ENCODE measurements around the gene IGSF21. TPM values are rescaled to one million over a fixed set of nuclear protein-coding genes. Genes with fewer than 3 reads are reported as not detected.
A peak's percentile ranks its signal among the peaks of the same experiment; 100 is the strongest.

Gene IGSF21
- total RNA-seq, 2 donors from 2014 or later = 0.37 to 0.40 TPM

DNA sequence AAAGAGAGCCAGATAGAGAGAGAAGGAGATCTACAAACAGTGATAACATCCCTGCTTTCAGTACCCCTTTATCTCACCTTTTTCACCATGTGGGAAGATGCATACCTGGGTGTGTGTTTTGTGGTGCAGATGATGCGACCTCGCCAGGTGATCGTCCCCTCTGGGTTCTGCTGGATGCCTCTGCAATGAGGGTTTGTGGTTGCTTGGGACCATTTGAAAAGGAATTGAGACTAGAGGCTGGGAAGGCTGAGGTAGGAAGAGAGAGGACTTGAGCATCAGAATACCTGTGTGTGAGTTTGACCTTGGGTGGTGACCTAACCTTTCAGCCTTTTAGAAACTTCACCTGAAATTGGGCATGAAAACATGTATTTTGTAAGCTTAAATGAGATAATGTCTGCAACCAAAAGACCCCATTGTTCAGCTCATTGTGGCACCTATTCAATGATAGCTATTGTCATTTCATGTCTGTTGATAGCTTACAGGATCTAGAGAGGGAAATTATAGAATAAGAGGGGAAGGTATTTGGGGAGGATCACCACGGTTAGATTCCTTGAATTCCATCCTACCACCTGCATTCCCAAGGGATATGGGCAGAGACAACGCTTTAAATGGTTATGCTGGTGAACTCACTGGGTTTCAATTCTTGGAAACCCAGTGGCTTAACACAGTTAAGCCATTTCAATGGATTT lies 125.7 kb downstream of the IGSF21 start:
- H3K27ac ChIP-seq = no peak overlapping the region
- H3K4me1 ChIP-seq = no peaks in the 10 kb centered on the region
- H3K36me3 ChIP-seq = no peaks in the 10 kb centered on the region
- no peaks in the 10 kb centered on the region for H3K27me3 ChIP-seq
- H3K4me3 ChIP-seq = no peak overlapping the region
- intact Hi-C loops (cut with DNase I) = no loop called here
- no peak for DNase-seq
- TF ChIP-seq, protein P1, sequence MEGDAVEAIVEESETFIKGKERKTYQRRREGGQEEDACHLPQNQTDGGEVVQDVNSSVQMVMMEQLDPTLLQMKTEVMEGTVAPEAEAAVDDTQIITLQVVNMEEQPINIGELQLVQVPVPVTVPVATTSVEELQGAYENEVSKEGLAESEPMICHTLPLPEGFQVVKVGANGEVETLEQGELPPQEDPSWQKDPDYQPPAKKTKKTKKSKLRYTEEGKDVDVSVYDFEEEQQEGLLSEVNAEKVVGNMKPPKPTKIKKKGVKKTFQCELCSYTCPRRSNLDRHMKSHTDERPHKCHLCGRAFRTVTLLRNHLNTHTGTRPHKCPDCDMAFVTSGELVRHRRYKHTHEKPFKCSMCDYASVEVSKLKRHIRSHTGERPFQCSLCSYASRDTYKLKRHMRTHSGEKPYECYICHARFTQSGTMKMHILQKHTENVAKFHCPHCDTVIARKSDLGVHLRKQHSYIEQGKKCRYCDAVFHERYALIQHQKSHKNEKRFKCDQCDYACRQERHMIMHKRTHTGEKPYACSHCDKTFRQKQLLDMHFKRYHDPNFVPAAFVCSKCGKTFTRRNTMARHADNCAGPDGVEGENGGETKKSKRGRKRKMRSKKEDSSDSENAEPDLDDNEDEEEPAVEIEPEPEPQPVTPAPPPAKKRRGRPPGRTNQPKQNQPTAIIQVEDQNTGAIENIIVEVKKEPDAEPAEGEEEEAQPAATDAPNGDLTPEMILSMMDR (IDR thresholded peaks at IDR 0.05) = no peak
- H3K9me3 ChIP-seq = no peaks in the 10 kb centered on the region
- no peak overlapping the region for H3K9ac ChIP-seq (ENCODE audit: low read depth in 2 of 2, low read length in 2 of 2)

DNA sequence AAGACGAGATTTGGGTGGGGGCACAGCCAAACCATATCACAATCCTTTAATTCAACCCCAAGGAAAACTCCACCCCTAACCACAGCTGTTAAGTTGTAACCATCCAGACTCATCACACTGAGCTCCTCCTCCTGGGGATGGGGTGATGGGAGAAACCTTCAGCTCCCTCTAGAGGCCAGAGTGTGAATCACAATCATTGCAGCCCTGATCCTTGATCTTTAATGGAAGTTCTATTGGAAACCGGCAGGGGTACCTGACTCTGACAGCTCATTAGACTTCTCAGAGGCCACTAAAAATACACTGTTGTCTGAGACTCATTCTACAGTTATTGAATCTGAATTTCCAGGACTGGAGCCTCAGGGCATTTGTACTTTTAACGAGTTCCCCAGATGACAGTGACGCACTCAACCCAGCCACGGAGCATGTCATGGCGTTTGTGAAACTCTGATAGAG lies 127.2 kb downstream of the IGSF21 start:
- no peaks in the 10 kb centered on the region for H3K4me1 ChIP-seq
- H3K4me3 ChIP-seq = no peak overlapping the region
- TF ChIP-seq, protein P1 (IDR thresholded peaks at IDR 0.05) = peak; percentile 53
- H3K36me3 ChIP-seq = no peaks in the 10 kb centered on the region
- H3K9ac ChIP-seq (ENCODE audit: low read depth in 2 of 2, low read length in 2 of 2) = no peak overlapping the region
- no peaks in the 10 kb centered on the region for H3K9me3 ChIP-seq
- no peak overlapping the region for H3K27ac ChIP-seq
- intact Hi-C loops (cut with DNase I) = no loop called here
- DNase-seq = peak; percentile 58
- no peaks in the 10 kb centered on the region for H3K27me3 ChIP-seq

DNA sequence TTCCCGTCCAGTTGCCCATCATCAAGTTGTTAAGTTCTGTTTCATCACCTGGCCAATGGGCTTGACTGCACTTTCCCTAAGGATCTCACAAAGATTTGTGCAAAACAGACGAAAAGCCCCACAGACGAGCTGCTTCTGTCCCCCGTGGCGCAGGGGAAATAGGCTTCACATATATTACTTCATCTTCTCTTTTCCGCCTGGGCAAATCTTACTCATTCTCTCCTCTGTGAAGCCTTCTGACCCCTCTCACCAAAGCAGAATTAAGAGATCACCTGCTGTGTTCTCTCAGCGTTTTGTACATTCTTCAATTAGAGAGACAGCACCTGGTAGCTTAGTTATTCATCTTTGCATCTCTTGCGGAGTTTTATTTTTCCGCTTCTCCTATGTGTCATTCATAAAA lies 129.8 kb downstream of the IGSF21 start:
- Histone ChIP-seq H3K4me3 (no peak overlapping the region), H3K27ac (no peak overlapping the region), H3K27me3 (no peaks in the 10 kb centered on the region), H3K9ac (ENCODE audit: low read depth in 2 of 2, low read length in 2 of 2) (no peak overlapping the region), H3K9me3 (no peaks in the 10 kb centered on the region), H3K4me1 (no peaks in the 10 kb centered on the region), H3K36me3 (no peaks in the 10 kb centered on the region)
- intact Hi-C loops (cut with DNase I) = no loop called here
- TF ChIP-seq, protein P1 (IDR thresholded peaks at IDR 0.05) = no peak
- no peak for DNase-seq

DNA sequence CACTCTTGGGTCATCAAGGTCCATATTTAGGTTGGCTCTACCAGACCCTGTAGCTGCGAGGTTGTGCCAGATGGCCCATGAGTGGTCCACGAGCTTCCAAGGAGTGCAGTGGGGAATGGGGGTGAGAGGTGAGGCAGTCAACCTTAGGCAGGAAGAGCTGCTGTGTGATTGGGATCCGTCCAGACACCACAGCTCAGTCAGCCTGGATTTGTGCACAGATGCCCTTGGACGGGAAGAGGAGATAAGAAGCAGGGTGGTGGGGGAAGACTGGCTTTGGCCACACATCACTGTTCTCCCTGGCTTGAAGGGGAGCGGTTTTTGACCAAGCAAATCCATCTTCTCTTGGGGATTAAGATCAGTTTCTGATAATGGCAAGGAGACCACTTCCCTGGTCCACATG lies 130.6 kb downstream of the IGSF21 start:
- no peak overlapping the region for H3K9ac ChIP-seq (ENCODE audit: low read depth in 2 of 2, low read length in 2 of 2)
- no peak for DNase-seq
- H3K4me3 ChIP-seq = no peak overlapping the region
- H3K27me3 ChIP-seq = no peaks in the 10 kb centered on the region
- no peaks in the 10 kb centered on the region for H3K36me3 ChIP-seq
- TF ChIP-seq, protein P1 (IDR thresholded peaks at IDR 0.05) = no peak
- intact Hi-C loops (cut with DNase I) = no loop called here
- no peak overlapping the region for H3K27ac ChIP-seq
- no peaks in the 10 kb centered on the region for H3K4me1 ChIP-seq
- H3K9me3 ChIP-seq = no peaks in the 10 kb centered on the region

DNA sequence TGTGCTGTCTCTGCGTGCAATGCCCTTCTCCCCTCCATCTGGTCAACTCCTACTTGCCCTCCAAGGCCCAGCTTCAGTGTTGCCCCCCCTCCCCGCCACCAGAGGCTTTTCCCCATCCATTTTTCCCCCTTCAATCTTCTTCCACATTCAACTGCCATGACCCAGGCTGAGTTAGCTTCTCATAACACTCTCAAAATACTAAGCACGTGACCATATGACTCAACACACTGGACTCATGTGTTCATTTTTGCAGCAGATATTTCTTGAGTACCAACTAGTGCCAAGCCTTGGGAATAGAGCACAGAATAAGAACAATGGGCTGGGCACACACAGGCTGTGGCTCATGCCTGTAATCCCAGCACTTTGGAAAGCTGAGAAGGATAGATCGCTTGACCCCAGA lies 132.1 kb downstream of the IGSF21 start:
- Histone ChIP-seq H3K4me3 (no peak overlapping the region), H3K36me3 (no peaks in the 10 kb centered on the region), H3K9ac (ENCODE audit: low read depth in 2 of 2, low read length in 2 of 2) (no peak overlapping the region), H3K27ac (no peak overlapping the region), H3K27me3 (no peaks in the 10 kb centered on the region), H3K9me3 (no peaks in the 10 kb centered on the region), H3K4me1 (no peaks in the 10 kb centered on the region)
- no peak for DNase-seq
- intact Hi-C loops (cut with DNase I) = no loop called here
- TF ChIP-seq, protein P1 (IDR thresholded peaks at IDR 0.05) = no peak
